Measurements from ENCODE around the gene MPDZ.

DNA sequence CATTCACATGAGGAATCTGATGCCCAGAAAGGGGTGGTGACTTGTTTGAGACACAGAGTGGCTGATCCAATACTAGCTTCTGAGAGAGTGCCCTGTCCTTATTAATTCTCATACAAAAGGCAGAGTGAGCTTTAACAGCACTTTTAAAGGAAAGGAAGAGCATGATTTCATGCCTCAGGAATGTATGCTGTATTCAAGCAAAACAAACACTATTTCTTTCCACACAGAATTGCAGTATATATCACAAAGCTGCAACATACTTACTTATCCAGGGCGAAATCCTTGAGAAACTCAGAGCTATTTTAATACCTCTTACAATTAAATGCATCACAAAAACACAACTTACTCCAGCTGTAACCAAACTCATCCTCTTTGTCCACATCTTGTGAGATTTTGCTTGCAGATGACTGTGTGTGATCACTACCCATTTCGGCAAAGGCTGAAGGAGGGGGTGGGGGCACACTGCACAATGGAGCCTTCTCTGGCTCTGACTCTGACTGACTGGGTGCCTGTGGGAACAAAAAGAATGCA lies 139.8 kb downstream of the MPDZ start:
- TF ChIP-seq POLR2A (IDR thresholded peaks at IDR 0.05; ENCODE audit: low read length) (no peak), GATA1 (IDR thresholded peaks at IDR 0.05; ENCODE audit: low read depth, low read length) (no peak)

Measured in erythroblast (primary cell).